ENCODE results near the gene TEX53. TPM values are rescaled to one million over a fixed set of nuclear protein-coding genes. Genes with fewer than 3 reads are reported as not detected.

TEX53 gene
- total RNA-seq, 8 experiments from 2014 or later = not detected

DNA sequence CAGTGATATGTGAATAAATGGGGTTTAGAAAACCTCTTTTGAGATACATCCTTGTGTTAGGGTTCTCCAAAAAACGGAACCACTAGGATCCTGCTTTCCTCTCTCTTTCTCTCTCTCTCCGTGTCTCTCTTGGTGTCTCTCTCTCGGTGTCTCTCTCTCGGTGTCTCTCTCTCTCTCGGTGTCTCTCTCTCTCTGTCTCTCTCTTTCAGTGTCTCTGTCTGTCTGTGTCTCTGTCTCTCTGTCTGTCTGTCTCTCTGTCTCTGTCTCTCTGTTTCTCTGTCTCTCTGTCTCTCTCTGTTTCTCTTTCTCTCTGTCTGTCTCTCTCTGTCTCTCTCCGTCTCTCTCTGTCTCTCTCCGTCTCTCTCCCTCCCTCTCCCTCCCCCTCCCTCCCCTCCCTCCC lies 32.2 kb upstream of the TEX53 start:
- in situ Hi-C loops (cut with MboI; ENCODE audit: low pct_unique_long_range_greater_than_20kb in 2 of 9, low sequenced_read_pairs in 9 of 9, unreplicated experiment in 9 of 9) = loop anchor here in 3 of 9 experiments (10.0 to 25.0 kb wide), 5 partner anchors 45 to 325 kb away; no protein-coding TSS in a partner anchor
- H3K4me1 ChIP-seq (replicated peaks in 1 of 2) = peaks cover 7 to 11% of the 10 kb centered on the region in 2 donors
- ATAC-seq (replicated peaks in 6 of 8) = no peak
- H3K27ac ChIP-seq = no peak overlapping the region
- H3K4me3 ChIP-seq = no peak overlapping the region
- 55 to 100% (median 75%) methylated on average over 1 to 7 of the region's 7 CpGs; no CpG with 5 or more reads in 1 of the 10 experiments for WGBS, 10 experiments

DNA sequence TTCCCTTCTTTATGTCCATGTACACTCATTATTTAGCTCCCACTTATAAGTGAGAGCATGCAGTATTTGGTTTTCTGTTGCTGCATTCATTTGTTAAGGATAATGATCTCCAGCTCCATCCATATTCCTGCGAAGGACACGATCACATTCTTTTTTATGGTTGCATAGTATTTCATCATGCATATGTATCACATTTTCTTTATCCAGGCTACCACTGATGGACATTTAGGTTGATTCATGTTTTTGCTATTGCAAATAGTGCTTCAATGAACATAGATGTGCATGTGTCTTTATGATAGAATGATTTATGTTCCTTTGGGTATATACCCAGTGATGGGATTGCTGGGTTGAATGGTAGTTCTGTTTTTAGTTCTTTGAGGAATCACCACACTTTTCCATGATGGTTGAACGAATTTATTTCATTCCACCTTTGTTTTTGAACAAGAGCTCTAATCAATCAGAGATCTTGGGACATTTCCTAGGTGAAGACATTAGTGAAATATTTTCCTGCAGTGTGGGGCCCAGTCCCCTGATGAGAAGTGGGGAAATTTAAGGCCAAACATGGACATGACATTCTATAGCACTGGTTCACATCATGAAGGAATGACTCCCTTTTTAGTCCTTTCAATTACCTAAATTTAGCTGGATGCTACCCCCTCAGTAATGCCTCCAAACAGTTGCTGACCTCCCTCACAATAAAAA lies 31.5 kb upstream of the TEX53 start:
- Histone ChIP-seq H3K4me3 (no peak overlapping the region), H3K4me1 (replicated peaks in 1 of 2) (peaks cover 2 to 6% of the 10 kb centered on the region in 2 donors), H3K27ac (no peak overlapping the region)
- in situ Hi-C loops (cut with MboI; ENCODE audit: low pct_unique_long_range_greater_than_20kb in 2 of 9, low sequenced_read_pairs in 9 of 9, unreplicated experiment in 9 of 9) = loop anchor here in 3 of 9 experiments (10.0 to 25.0 kb wide), 5 partner anchors 46 to 326 kb away; no protein-coding TSS in a partner anchor
- ATAC-seq (replicated peaks in 6 of 8) = no peak
- WGBS, 10 experiments = 0 to 90% (median 66%) methylated on average over 1 to 3 of the region's 3 CpGs; no CpG with 5 or more reads in 1 of the 10 experiments

DNA sequence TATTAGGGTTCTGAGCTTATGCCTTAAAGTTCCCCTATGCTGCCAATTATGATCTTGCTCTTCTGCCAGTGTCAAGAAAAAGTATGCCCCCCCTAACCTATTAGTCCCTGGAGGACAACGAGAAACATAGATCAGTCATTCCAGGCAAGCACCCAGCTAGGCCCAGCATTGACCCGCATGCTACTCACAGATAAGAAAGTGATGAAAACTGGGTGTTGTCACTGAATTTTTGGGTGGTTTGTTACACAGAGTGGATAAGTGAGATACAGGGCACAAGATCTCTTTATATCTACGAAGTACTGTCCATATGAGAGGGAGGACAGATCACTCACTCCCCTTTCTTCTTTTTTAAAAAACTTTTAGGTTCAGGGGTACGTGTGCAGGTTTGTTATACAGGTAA lies 30.8 kb upstream of the TEX53 start:
- Histone ChIP-seq H3K4me3 (no peak overlapping the region), H3K4me1 (replicated peaks in 1 of 2) (peaks cover 0 to 4% of the 10 kb centered on the region in 2 donors), H3K27ac (no peak overlapping the region)
- in situ Hi-C loops (cut with MboI; ENCODE audit: low pct_unique_long_range_greater_than_20kb in 2 of 9, low sequenced_read_pairs in 9 of 9, unreplicated experiment in 9 of 9) = loop anchor here in 3 of 9 experiments (10.0 to 25.0 kb wide), 5 partner anchors 46 to 326 kb away; no protein-coding TSS in a partner anchor
- 7 to 100% (median 67%) methylated on average over 1 to 4 of the region's 4 CpGs; no CpG with 5 or more reads in 2 of the 10 experiments for WGBS, 10 experiments
- ATAC-seq (replicated peaks in 6 of 8) = no peak

DNA sequence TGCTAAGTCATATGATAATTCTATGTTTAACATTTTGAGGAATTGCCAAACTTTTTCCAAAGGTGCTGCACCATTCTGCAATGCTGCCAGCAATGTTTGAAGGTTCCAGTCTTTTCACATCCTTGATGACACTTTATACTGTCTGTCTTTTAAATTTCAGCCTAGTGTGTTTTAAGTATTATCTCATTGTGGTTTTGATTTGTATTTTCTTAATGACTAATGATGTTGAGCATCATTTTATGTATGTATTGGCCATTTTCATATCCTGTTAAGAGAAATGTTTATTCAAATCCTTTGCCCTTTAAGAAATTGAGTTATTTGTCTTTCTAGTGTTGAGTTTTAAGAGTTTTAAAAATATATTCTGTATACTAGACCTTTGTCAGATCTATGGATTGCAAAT lies 29.4 kb upstream of the TEX53 start:
- in situ Hi-C loops (cut with MboI; ENCODE audit: low pct_unique_long_range_greater_than_20kb in 2 of 9, low sequenced_read_pairs in 9 of 9, unreplicated experiment in 9 of 9) = loop anchor here in 3 of 9 experiments (10.0 to 25.0 kb wide), 5 partner anchors 48 to 328 kb away; no protein-coding TSS in a partner anchor
- H3K4me1 ChIP-seq (replicated peaks in 1 of 2) = peaks cover 0 to 5% of the 10 kb centered on the region in 2 donors
- no peak for ATAC-seq (replicated peaks in 6 of 8)
- H3K4me3 ChIP-seq = no peak overlapping the region
- H3K27ac ChIP-seq = no peak overlapping the region

DNA sequence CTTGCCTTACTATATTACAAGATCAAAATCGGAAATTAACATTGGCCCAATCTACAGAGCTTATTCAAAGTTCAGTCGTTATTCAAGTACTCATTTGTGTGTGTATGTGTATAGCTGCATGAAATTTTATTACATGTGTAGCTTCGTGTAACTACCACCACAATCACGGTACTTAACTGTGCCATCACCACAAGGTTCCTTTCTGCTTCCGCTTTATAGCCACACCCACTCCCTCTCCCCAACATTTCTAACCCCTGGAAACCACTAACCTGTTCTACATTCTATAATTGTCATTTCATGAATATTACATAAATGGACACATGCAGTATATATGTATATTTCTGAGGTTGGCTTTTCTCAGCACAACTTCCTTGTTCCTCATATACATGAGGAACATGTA lies 28.3 kb upstream of the TEX53 start:
- WGBS, 10 experiments = 40 to 100% (median 83%) methylated on average over 1 to 5 of the region's 5 CpGs
- no peak overlapping the region for H3K4me3 ChIP-seq
- H3K27ac ChIP-seq = no peak overlapping the region
- in situ Hi-C loops (cut with MboI; ENCODE audit: low pct_unique_long_range_greater_than_20kb in 2 of 9, low sequenced_read_pairs in 9 of 9, unreplicated experiment in 9 of 9) = loop anchor here in 3 of 9 experiments (10.0 to 25.0 kb wide), 5 partner anchors 49 to 329 kb away; no protein-coding TSS in a partner anchor
- peaks cover 0 to 6% of the 10 kb centered on the region in 2 donors for H3K4me1 ChIP-seq (replicated peaks in 1 of 2)
- ATAC-seq (replicated peaks in 6 of 8) = no peak

DNA sequence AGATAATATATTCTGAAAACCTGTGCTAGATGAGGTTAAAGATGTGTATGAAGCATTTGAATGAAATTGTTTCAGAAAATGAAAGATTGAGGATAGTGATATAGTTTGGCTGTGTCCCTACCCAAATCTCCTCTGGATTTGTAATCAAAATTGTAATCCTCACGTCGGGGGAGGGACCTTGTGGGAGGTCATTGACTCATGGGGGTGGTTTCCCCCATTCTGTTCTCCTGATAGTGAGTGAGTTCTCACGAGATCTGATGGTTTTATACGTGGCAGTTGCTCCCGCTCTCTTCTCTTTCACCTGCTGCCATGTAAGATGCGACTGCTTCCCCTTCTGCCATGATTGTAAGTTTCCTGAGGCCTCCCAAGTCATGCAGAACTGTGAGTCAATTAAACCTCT lies 26.4 kb upstream of the TEX53 start:
- in situ Hi-C loops (cut with MboI; ENCODE audit: low pct_unique_long_range_greater_than_20kb in 2 of 9, low sequenced_read_pairs in 9 of 9, unreplicated experiment in 9 of 9) = loop anchor here in 3 of 9 experiments (10.0 to 25.0 kb wide), 5 partner anchors 51 to 331 kb away; no protein-coding TSS in a partner anchor
- Histone ChIP-seq H3K4me3 (no peak overlapping the region), H3K27ac (no peak overlapping the region), H3K4me1 (replicated peaks in 1 of 2) (peaks cover 9 to 15% of the 10 kb centered on the region in 2 donors)
- 40 to 100% (median 74%) methylated on average over 1 to 6 of the region's 6 CpGs for WGBS, 10 experiments
- ATAC-seq (replicated peaks in 6 of 8) = no peak

DNA sequence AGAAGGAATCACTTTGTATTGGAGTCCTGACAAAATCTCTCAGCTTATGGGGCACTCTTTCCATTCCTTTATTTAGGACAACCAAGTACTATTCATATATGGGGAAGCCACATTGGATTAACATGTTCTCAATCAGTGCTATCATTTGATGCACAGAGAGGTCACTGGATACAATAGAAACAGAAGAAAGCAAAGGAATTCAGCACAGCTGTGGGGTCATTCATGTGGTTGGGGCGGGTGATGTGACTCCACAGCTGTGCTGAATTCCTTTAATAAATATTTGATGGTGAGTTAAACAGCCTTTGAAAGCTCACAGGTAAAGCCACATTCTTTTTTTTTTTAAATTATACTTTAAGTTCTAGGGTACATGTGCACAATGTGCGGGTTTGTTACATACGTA lies 25.2 kb upstream of the TEX53 start:
- H3K27ac ChIP-seq = no peak overlapping the region
- no peak overlapping the region for H3K4me3 ChIP-seq
- H3K4me1 ChIP-seq (replicated peaks in 1 of 2) = peaks cover 9 to 15% of the 10 kb centered on the region in 2 donors
- no peak for ATAC-seq (replicated peaks in 6 of 8)
- 50 to 75% (median 60%) methylated on average over 1 to 3 of the region's 3 CpGs; no CpG with 5 or more reads in 4 of the 10 experiments for WGBS, 10 experiments
- in situ Hi-C loops (cut with MboI; ENCODE audit: low pct_unique_long_range_greater_than_20kb in 2 of 9, low sequenced_read_pairs in 9 of 9, unreplicated experiment in 9 of 9) = loop anchor here in 3 of 9 experiments (10.0 to 25.0 kb wide), 5 partner anchors 52 to 332 kb away; no protein-coding TSS in a partner anchor

DNA sequence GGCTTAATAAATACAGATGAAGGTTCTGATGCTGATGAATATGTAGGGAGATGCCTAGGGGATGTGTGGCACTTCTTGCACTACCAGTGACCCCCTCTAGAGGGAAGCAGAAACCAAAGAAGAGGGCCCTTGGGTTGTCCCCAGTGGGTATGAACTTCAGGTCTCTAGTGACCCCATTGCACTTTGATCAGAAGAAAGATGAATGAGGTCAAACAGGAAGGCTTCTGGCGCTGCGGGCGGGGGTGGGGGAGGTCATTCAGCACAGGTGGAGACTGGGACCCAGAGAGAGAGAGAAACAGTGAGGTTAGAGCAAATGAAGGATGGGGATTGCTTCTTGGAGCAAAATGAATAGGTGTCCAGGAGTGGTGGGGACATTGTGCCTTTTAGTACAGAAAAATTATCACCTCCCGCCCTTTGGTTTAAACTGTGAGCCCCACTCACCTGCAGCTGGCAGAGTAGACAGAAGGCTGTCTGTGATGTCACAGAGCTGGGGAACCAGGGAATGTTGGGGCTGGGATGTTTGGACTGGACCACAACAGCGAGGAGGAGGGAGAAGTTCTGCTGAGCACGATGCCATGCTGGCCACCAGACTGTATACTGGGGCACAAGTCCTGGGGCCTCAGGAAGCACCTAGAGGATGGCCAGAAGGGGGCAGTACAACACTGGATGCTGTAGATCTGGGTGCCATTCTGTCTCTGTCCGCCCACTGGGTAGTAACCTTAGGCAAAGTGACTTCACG lies 24.2 kb upstream of the TEX53 start, which contains the start of gene TEX48:
TEX48 (minus strand) TSS at position 599 of the 739 bp plus-strand sequence. CDS start 10,469 bp downstream, outside the sequence.
- in situ Hi-C loops (cut with MboI; ENCODE audit: low pct_unique_long_range_greater_than_20kb in 2 of 9, low sequenced_read_pairs in 9 of 9, unreplicated experiment in 9 of 9) = loop anchor here in 3 of 9 experiments (10.0 to 25.0 kb wide), 5 partner anchors 53 to 333 kb away; no protein-coding TSS in a partner anchor
- peak in 7 of 8 experiments; percentile 33 to 92 (median 53) for ATAC-seq (replicated peaks in 6 of 8)
- no peak within 1 kb of the TSS for H3K4me3 ChIP-seq

DNA sequence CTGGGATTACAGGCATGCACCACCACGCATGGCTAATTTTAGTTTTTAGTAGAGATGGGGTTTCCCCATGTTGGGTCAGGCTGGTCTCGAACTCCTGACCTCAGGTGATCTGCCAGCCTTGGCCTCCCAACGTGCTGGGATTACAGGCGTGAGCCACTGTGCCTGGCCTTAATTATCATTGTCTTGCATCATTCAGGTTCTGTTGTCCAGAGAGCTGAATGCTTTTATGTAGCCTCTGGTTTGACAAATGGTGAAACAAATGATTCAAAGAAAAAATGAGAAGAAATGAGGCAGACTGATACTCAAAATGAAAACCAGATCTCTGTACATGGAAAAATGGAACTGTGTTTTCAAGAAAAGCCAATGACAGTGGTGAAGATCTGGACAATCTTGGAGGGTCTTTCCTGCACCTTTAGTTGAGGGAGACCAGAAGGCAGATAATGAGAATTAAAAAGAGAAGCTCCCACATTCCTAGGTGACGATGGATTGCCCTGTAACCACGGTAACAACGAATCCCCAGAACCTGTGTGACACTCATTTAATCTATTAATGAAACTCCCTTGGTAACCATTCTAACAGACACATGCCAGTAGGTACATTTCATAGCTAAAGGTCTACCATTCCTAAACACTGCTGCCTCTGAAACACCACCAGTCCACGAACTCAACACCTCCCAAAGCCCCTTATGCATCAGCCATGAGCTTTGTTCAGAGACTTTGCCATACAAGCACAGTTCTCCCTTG lies 22.8 kb upstream of the TEX53 start:
- WGBS, 10 experiments = 27 to 86% (median 66%) methylated on average over 2 to 7 of the region's 8 CpGs; no CpG with 5 or more reads in 1 of the 10 experiments
- H3K27ac ChIP-seq = peak overlapping the region in 1 of 2 donors; percentile 4
- in situ Hi-C loops (cut with MboI; ENCODE audit: low pct_unique_long_range_greater_than_20kb in 2 of 9, low sequenced_read_pairs in 9 of 9, unreplicated experiment in 9 of 9) = loop anchor here in 3 of 9 experiments (10.0 to 25.0 kb wide), 5 partner anchors 54 to 334 kb away; no protein-coding TSS in a partner anchor
- peak in 5 of 8 experiments; percentile 10 to 64 (median 63) for ATAC-seq (replicated peaks in 6 of 8)
- peaks cover 15 to 18% of the 10 kb centered on the region in 2 donors for H3K4me1 ChIP-seq (replicated peaks in 1 of 2)
- no peak overlapping the region for H3K4me3 ChIP-seq

More for the DNA sequence above, 24.2 kb upstream of the TEX53 start, which contains the start of gene TEX48:
- 33 to 100% (median 80%) methylated on average over 1 to 7 of the region's 8 CpGs; no CpG with 5 or more reads in 2 of the 10 experiments for WGBS, 10 experiments
- peaks cover 15 to 18% of the 10 kb centered on the region in 2 donors for H3K4me1 ChIP-seq (replicated peaks in 1 of 2)
- H3K27ac ChIP-seq = no peak within 1 kb of the TSS

DNA sequence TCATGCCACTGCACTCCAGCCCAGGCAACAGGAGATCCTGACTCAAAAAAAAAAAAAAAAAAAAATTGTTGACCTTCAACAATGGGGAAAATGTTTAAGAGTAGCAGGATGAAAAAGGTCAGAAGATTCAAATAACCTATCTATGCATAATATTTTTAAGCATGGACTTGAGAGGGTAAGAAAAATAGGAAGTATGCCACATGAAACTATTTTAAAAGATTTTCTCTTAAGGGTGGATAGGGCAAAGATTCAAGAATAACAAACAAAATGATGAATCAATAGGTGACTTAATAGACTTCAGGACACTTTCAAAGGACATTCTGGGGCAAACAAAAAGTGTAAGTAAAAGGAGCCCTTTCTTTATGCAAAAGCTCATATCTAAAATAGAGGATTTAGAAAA lies 21.2 kb upstream of the TEX53 start:
- no peak overlapping the region for H3K4me3 ChIP-seq
- in situ Hi-C loops (cut with MboI; ENCODE audit: low pct_unique_long_range_greater_than_20kb in 2 of 9, low sequenced_read_pairs in 9 of 9, unreplicated experiment in 9 of 9) = loop anchor here in 2 of 9 experiments (25.0 kb wide), 2 partner anchors 234 to 334 kb away; no protein-coding TSS in a partner anchor
- H3K27ac ChIP-seq = no peak overlapping the region
- peaks cover 15 to 18% of the 10 kb centered on the region in 2 donors for H3K4me1 ChIP-seq (replicated peaks in 1 of 2)
- no peak for ATAC-seq (replicated peaks in 6 of 8)

DNA sequence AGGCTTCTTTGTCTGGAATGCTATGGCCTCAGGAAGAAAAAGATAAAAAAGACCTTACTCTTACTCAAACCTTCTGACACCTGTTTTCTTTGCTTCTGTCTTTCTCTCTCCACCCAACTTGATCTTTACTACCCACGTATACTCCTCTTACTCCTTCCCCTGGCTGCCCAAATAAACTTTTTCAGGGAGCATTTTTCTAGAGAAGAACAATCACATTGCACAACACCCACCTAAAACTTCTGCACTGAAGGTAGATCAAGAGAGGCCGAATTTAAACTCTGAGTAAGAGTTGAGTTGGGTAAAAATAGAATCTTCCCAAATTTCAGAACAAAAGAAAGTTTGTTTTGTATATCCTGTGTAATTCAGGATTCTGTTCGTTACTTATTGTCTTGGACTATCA lies 20.5 kb upstream of the TEX53 start:
- ATAC-seq (replicated peaks in 6 of 8) = no peak
- H3K27ac ChIP-seq = no peak overlapping the region
- 39 to 100% (median 76%) methylated on average over 1 to 3 of the region's 3 CpGs; no CpG with 5 or more reads in 2 of the 10 experiments for WGBS, 10 experiments

DNA sequence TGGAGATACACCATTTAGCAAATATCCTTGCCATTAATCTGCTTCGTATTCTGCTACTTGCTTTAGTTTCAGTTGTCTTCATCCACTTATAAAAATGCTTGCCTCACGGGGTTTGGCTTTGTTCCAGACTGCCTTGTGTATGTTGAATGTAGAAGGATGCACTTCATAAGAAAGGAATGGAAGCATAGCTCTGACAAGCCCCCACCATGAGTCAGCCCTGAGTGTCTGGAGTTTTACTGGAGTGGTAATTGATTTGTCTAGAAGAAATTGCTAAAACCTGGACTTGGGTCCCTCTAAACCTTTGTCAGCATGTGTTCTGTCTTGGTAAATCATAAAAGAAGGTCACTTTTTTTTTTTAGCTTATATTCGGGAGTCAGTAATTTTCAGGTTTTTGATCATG lies 19.8 kb upstream of the TEX53 start:
- 0 to 80% (median 22%) methylated on average over 1 to 3 of the region's 3 CpGs; no CpG with 5 or more reads in 2 of the 10 experiments for WGBS, 10 experiments
- Histone ChIP-seq H3K27ac (no peak overlapping the region), H3K4me1 (replicated peaks in 1 of 2) (peaks cover 10 to 18% of the 10 kb centered on the region in 2 donors), H3K4me3 (no peak overlapping the region)
- in situ Hi-C loops (cut with MboI; ENCODE audit: low pct_unique_long_range_greater_than_20kb in 2 of 9, low sequenced_read_pairs in 9 of 9, unreplicated experiment in 9 of 9) = loop anchor here in 2 of 9 experiments (25.0 kb wide), 2 partner anchors 235 to 335 kb away; no protein-coding TSS in a partner anchor
- peak; percentile 62 to 94 (median 84) for ATAC-seq (replicated peaks in 6 of 8)

More for the DNA sequence above, 20.5 kb upstream of the TEX53 start:
- Histone ChIP-seq H3K4me1 (replicated peaks in 1 of 2) (peaks cover 10 to 18% of the 10 kb centered on the region in 2 donors), H3K4me3 (no peak overlapping the region)
- in situ Hi-C loops (cut with MboI; ENCODE audit: low pct_unique_long_range_greater_than_20kb in 2 of 9, low sequenced_read_pairs in 9 of 9, unreplicated experiment in 9 of 9) = loop anchor here in 2 of 9 experiments (25.0 kb wide), 2 partner anchors 234 to 334 kb away; no protein-coding TSS in a partner anchor
